ENCODE measurements around the gene EXOC4.

The EXOC4 gene

DNA sequence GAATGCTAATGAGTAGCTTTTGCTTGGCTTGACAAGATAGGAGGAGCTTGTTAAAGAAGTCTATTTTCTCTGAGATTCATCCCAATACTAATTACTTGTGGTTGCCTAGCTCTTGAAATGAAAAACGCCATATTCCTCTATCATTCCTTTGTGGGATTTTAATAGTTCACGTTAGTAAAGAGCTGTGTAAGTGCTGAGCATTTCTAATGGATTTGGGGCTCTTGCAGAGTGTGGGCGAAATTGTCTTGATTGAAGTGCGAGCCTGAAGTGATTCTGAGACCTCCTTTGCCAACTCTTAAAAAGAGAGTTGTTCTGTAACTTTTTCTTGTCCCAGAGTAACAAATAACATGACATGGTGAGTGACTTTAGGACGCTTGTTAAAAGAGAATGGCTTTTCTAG is 45.2 kb downstream of the EXOC4 start:
- Histone ChIP-seq H3K4me1 (ENCODE audit: control insufficient read depth, low read depth, low read length) (peaks cover 3% of the 10 kb centered on the region), H3K4me3 (ENCODE audit: low read length) (no peak overlapping the region), H3K27ac (ENCODE audit: low read depth, low read length) (no peak overlapping the region), H4K5ac (ENCODE audit: low read length) (no peak overlapping the region), H3K36me3 (ENCODE audit: control insufficient read depth, insufficient read depth, low read length) (no peaks in the 10 kb centered on the region), H2BK15ac (replicated peaks; ENCODE audit: low read depth) (no peak overlapping the region), H3K23ac (ENCODE audit: low read length) (no peak overlapping the region), H2BK5ac (ENCODE audit: low read length) (no peak overlapping the region), H3K79me2 (ENCODE audit: control insufficient read depth, insufficient read depth, low read length) (no peaks in the 10 kb centered on the region), H3K4me2 (ENCODE audit: low read length) (no peak overlapping the region), H3K27me3 (ENCODE audit: insufficient read depth, low read length, poor library complexity) (no peaks in the 10 kb centered on the region), H4K8ac (ENCODE audit: low read depth, low read length) (no peak overlapping the region), H3K79me1 (ENCODE audit: low read length) (no peaks in the 10 kb centered on the region), H3K4ac (ENCODE audit: low read depth, low read length) (no peak overlapping the region), H3K9ac (ENCODE audit: low read length) (no peak overlapping the region), H2AK5ac (ENCODE audit: low read length) (no peak overlapping the region), H2BK120ac (ENCODE audit: low read depth, low read length) (no peak overlapping the region), H3K56ac (ENCODE audit: low read length) (no peak overlapping the region), H3K18ac (ENCODE audit: low read length) (no peak overlapping the region)
- no peak for DNase-seq
- no CpG with 5 or more reads among the region's 5 CpGs for WGBS (ENCODE audit: extremely low coverage, insufficient coverage, low lambda C conversion rate)

DNA sequence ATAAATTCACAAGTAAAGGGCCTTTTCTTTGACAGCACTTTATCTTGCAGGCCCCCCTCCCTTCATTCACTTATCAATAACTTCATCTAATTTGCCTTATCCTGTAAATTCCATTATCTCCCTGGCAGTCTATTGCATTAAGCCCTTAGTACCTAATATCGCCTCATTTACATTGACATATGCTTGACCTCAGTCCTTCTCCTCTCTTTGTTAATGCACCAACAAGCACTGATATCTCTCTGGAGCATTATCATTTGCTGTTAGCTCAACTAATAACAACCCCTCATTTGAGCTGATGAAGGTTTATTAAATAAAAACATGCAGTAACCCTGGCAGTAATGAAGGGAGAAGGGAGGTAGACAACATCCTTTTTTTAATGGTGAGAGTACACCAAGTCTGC is 46.8 kb downstream of the EXOC4 start:
- Histone ChIP-seq H3K27ac (ENCODE audit: low read depth, low read length) (no peak overlapping the region), H3K4me1 (ENCODE audit: control insufficient read depth, low read depth, low read length) (peaks cover 3% of the 10 kb centered on the region), H2AK5ac (ENCODE audit: low read length) (no peak overlapping the region), H3K36me3 (ENCODE audit: control insufficient read depth, insufficient read depth, low read length) (no peaks in the 10 kb centered on the region), H3K23ac (ENCODE audit: low read length) (no peak overlapping the region), H4K5ac (ENCODE audit: low read length) (no peak overlapping the region), H3K27me3 (ENCODE audit: insufficient read depth, low read length, poor library complexity) (no peaks in the 10 kb centered on the region), H2BK120ac (ENCODE audit: low read depth, low read length) (no peak overlapping the region), H3K4me3 (ENCODE audit: low read length) (no peak overlapping the region), H3K4ac (ENCODE audit: low read depth, low read length) (no peak overlapping the region), H2BK5ac (ENCODE audit: low read length) (no peak overlapping the region), H3K9ac (ENCODE audit: low read length) (no peak overlapping the region), H2BK15ac (replicated peaks; ENCODE audit: low read depth) (no peak overlapping the region), H3K56ac (ENCODE audit: low read length) (no peak overlapping the region), H3K79me1 (ENCODE audit: low read length) (no peaks in the 10 kb centered on the region), H3K4me2 (ENCODE audit: low read length) (no peak overlapping the region), H4K8ac (ENCODE audit: low read depth, low read length) (no peak overlapping the region), H3K79me2 (ENCODE audit: control insufficient read depth, insufficient read depth, low read length) (no peaks in the 10 kb centered on the region), H3K18ac (ENCODE audit: low read length) (no peak overlapping the region)
- WGBS (ENCODE audit: extremely low coverage, insufficient coverage, low lambda C conversion rate), result no CpG with 5 or more reads among the region's 1 CpG
- DNase-seq, result peak; percentile 42

DNA sequence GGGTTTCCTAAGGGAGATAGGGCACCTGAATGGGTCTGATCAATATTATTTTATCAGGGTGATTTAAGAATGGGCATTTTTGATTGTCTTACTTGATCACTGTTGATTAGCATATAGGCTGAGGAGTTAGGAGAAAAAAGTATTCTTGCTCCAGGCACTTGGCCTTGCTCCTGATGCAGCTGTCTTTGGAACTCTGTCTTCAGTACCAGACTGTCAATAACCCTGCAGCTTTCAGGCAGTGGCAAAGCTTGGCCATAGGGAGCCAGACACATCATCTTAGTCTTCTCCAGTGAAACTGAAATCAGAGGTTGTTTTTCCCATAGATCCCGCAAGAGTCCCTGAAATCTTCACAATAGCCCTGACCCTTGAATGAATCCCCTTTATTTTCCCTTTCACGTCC is 47.2 kb downstream of the EXOC4 start:
- H3K79me1 ChIP-seq (ENCODE audit: low read length), result no peaks in the 10 kb centered on the region
- no peak overlapping the region for H2BK5ac ChIP-seq (ENCODE audit: low read length)
- H3K79me2 ChIP-seq (ENCODE audit: control insufficient read depth, insufficient read depth, low read length), result no peaks in the 10 kb centered on the region
- H2BK15ac ChIP-seq (replicated peaks; ENCODE audit: low read depth), result no peak overlapping the region
- H3K56ac ChIP-seq (ENCODE audit: low read length), result no peak overlapping the region
- no CpG with 5 or more reads among the region's 2 CpGs for WGBS (ENCODE audit: extremely low coverage, insufficient coverage, low lambda C conversion rate)
- no peak overlapping the region for H4K5ac ChIP-seq (ENCODE audit: low read length)
- H3K27me3 ChIP-seq (ENCODE audit: insufficient read depth, low read length, poor library complexity), result no peaks in the 10 kb centered on the region
- H3K27ac ChIP-seq (ENCODE audit: low read depth, low read length), result no peak overlapping the region
- no peak overlapping the region for H3K9ac ChIP-seq (ENCODE audit: low read length)
- H3K4me3 ChIP-seq (ENCODE audit: low read length), result no peak overlapping the region
- no peak overlapping the region for H3K4me2 ChIP-seq (ENCODE audit: low read length)
- no peak overlapping the region for H3K4ac ChIP-seq (ENCODE audit: low read depth, low read length)
- H3K36me3 ChIP-seq (ENCODE audit: control insufficient read depth, insufficient read depth, low read length), result no peaks in the 10 kb centered on the region
- H3K4me1 ChIP-seq (ENCODE audit: control insufficient read depth, low read depth, low read length), result peaks cover 3% of the 10 kb centered on the region
- no peak overlapping the region for H3K18ac ChIP-seq (ENCODE audit: low read length)
- no peak overlapping the region for H2BK120ac ChIP-seq (ENCODE audit: low read depth, low read length)
- no peak overlapping the region for H2AK5ac ChIP-seq (ENCODE audit: low read length)
- no peak for DNase-seq
- no peak overlapping the region for H4K8ac ChIP-seq (ENCODE audit: low read depth, low read length)
- no peak overlapping the region for H3K23ac ChIP-seq (ENCODE audit: low read length)

DNA sequence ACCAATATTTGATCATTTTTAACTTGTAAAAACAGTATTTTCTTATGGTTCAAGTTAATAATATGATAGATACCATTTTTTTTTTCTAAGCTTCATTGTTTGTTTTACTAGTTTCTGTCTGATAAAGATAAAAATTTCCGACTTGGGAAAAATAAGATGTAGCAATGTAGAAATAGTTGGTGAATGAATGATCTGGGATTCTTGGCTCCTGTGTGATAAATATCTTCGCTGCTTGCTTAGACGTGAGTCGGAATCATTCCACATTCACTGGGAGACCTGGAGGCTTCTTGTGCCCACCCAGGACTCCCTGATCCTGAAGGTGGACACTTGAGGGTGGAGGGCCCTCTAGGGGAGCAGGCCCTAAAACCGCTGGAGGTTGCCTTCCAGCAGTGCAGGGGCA is 47.9 kb downstream of the EXOC4 start:
- H3K18ac ChIP-seq (ENCODE audit: low read length), result no peak overlapping the region
- H3K23ac ChIP-seq (ENCODE audit: low read length), result no peak overlapping the region
- no peak overlapping the region for H4K8ac ChIP-seq (ENCODE audit: low read depth, low read length)
- no peaks in the 10 kb centered on the region for H3K79me2 ChIP-seq (ENCODE audit: control insufficient read depth, insufficient read depth, low read length)
- no peak overlapping the region for H3K56ac ChIP-seq (ENCODE audit: low read length)
- DNase-seq, result no peak
- WGBS (ENCODE audit: extremely low coverage, insufficient coverage, low lambda C conversion rate), result no CpG with 5 or more reads among the region's 5 CpGs
- no peak overlapping the region for H4K5ac ChIP-seq (ENCODE audit: low read length)
- H2BK5ac ChIP-seq (ENCODE audit: low read length), result no peak overlapping the region
- H3K4me3 ChIP-seq (ENCODE audit: low read length), result no peak overlapping the region
- no peaks in the 10 kb centered on the region for H3K36me3 ChIP-seq (ENCODE audit: control insufficient read depth, insufficient read depth, low read length)
- H2BK120ac ChIP-seq (ENCODE audit: low read depth, low read length), result no peak overlapping the region
- no peak overlapping the region for H3K4ac ChIP-seq (ENCODE audit: low read depth, low read length)
- H2AK5ac ChIP-seq (ENCODE audit: low read length), result no peak overlapping the region
- no peak overlapping the region for H3K4me2 ChIP-seq (ENCODE audit: low read length)
- H3K9ac ChIP-seq (ENCODE audit: low read length), result no peak overlapping the region
- no peak overlapping the region for H3K27ac ChIP-seq (ENCODE audit: low read depth, low read length)
- no peaks in the 10 kb centered on the region for H3K79me1 ChIP-seq (ENCODE audit: low read length)
- H3K27me3 ChIP-seq (ENCODE audit: insufficient read depth, low read length, poor library complexity), result no peaks in the 10 kb centered on the region
- no peak overlapping the region for H2BK15ac ChIP-seq (replicated peaks; ENCODE audit: low read depth)
- H3K4me1 ChIP-seq (ENCODE audit: control insufficient read depth, low read depth, low read length), result peaks cover 3% of the 10 kb centered on the region

DNA sequence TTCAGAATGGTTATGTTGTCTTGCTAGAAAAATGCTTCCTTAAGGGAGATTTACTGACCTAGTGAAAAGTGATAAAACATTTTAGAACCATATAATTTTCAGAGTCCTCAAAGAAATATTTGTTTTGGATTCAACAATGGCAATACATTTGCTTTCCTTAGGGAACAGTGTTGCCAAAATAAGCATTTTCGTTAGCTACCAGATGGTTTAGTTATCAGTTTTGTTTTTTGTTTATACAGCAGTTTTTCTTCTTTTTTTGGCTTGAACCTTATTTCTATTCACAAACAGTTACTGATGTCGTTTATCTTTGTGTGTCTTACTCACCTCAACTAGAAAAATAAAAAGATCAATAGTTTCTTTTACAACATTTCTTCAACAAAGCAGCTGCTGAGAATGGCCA is 48.6 kb downstream of the EXOC4 start:
- Histone ChIP-seq H3K4me1 (ENCODE audit: control insufficient read depth, low read depth, low read length) (peaks cover 3% of the 10 kb centered on the region), H3K27ac (ENCODE audit: low read depth, low read length) (no peak overlapping the region), H3K18ac (ENCODE audit: low read length) (no peak overlapping the region), H3K79me1 (ENCODE audit: low read length) (no peaks in the 10 kb centered on the region), H4K5ac (ENCODE audit: low read length) (no peak overlapping the region), H3K4me3 (ENCODE audit: low read length) (no peak overlapping the region), H3K56ac (ENCODE audit: low read length) (no peak overlapping the region), H2BK120ac (ENCODE audit: low read depth, low read length) (no peak overlapping the region), H3K9ac (ENCODE audit: low read length) (no peak overlapping the region), H2BK5ac (ENCODE audit: low read length) (no peak overlapping the region), H3K23ac (ENCODE audit: low read length) (no peak overlapping the region), H3K4ac (ENCODE audit: low read depth, low read length) (no peak overlapping the region), H3K36me3 (ENCODE audit: control insufficient read depth, insufficient read depth, low read length) (no peaks in the 10 kb centered on the region), H4K8ac (ENCODE audit: low read depth, low read length) (no peak overlapping the region), H2AK5ac (ENCODE audit: low read length) (no peak overlapping the region), H3K4me2 (ENCODE audit: low read length) (no peak overlapping the region), H3K79me2 (ENCODE audit: control insufficient read depth, insufficient read depth, low read length) (no peaks in the 10 kb centered on the region), H2BK15ac (replicated peaks; ENCODE audit: low read depth) (no peak overlapping the region), H3K27me3 (ENCODE audit: insufficient read depth, low read length, poor library complexity) (no peaks in the 10 kb centered on the region)
- no CpG with 5 or more reads among the region's 2 CpGs for WGBS (ENCODE audit: extremely low coverage, insufficient coverage, low lambda C conversion rate)
- DNase-seq, result no peak

DNA sequence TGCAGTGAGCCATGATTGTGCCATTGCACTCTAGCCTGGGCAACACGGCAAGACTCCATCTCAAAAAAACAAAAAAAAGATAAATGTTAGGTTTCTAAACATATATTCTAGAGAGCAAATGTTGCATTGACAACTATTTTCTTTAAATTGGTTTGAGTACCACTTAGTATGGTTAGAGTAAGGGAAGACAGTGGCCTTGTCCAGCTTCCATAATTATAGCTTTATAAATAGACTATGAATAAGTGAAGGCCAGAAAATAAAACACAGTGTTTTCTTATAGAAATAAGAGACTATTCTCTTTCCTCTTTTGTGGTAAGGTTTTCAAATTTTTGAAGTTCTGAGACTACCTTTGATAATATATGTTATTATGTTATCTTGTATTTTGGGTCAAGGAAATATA is 50.5 kb downstream of the EXOC4 start:
- Histone ChIP-seq H2AK5ac (ENCODE audit: low read length) (no peak overlapping the region), H3K36me3 (ENCODE audit: control insufficient read depth, insufficient read depth, low read length) (no peaks in the 10 kb centered on the region), H3K27ac (ENCODE audit: low read depth, low read length) (no peak overlapping the region), H2BK15ac (replicated peaks; ENCODE audit: low read depth) (no peak overlapping the region), H3K56ac (ENCODE audit: low read length) (no peak overlapping the region), H3K4me2 (ENCODE audit: low read length) (no peak overlapping the region), H3K79me2 (ENCODE audit: control insufficient read depth, insufficient read depth, low read length) (no peaks in the 10 kb centered on the region), H4K5ac (ENCODE audit: low read length) (no peak overlapping the region), H3K4me3 (ENCODE audit: low read length) (no peak overlapping the region), H2BK120ac (ENCODE audit: low read depth, low read length) (no peak overlapping the region), H2BK5ac (ENCODE audit: low read length) (no peak overlapping the region), H3K79me1 (ENCODE audit: low read length) (no peaks in the 10 kb centered on the region), H3K18ac (ENCODE audit: low read length) (no peak overlapping the region), H3K27me3 (ENCODE audit: insufficient read depth, low read length, poor library complexity) (no peaks in the 10 kb centered on the region), H4K8ac (ENCODE audit: low read depth, low read length) (no peak overlapping the region), H3K4ac (ENCODE audit: low read depth, low read length) (no peak overlapping the region), H3K23ac (ENCODE audit: low read length) (no peak overlapping the region), H3K9ac (ENCODE audit: low read length) (no peak overlapping the region), H3K4me1 (ENCODE audit: control insufficient read depth, low read depth, low read length) (peaks cover 3% of the 10 kb centered on the region)
- no peak for DNase-seq
- WGBS (ENCODE audit: extremely low coverage, insufficient coverage, low lambda C conversion rate), result no CpG with 5 or more reads among the region's 1 CpG
